ENCODE data around the gene FLYWCH2.

DNA sequence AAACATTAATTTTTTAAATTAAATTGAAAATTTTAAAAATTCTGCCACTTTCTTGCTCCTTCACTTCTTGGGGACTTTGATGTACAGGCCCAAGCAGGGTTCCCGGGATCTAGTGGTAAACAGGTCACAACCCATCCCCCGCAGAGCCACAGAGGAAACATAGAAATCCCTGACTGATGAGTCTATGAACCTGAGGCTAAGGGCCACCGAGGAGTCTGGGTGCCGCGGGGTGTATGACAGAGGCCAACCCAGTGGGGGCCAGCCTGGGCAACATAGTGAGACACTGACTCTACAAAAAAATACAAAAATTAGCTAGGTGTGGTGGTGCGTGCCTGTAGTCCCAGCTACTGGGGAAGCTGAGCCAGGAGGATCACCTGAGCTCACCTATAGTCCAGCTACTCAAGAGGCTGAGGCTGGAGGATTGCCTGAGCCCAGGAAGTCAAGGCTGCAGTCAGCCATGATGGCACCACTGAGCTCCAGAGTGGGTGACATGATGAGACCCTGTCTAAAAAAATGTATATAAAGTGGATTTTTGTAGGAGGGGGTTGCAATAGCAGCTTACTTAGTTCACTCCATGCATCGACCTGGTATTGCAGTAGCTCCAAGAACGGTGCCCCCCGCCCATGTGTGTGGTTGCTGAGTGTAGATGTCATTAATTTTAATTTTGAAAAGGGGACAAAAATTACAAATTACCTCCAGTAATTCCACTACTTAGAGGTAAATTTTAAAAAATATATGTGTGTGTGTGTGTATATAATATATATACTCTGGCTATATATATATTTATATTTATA, 19.5 kb downstream of the FLYWCH2 start:
- TF ChIP-seq CTCF (IDR thresholded peaks at IDR 0.05; ENCODE audit: insufficient read depth, low read depth, low read length) (no peak), EZH2 (IDR thresholded peaks at IDR 0.05; ENCODE audit: insufficient read depth, low read length) (no peak)
